Activated T-helper 2 cell treated with anti-CD3 and anti-CD28 coated beads, Interferon-gamma antibody, Interleukin-2, Interleukin-4, amounts not matched to agents 10 μg/mL and 5 μg/mL and 100 μg/mL, durations not matched to agents 14 hours and 24 hours and 36 hours (primary cell): Measurements from ENCODE around the gene UQCR10. TPM values are rescaled to one million over a fixed set of nuclear protein-coding genes. Genes with fewer than 3 reads are reported as not detected.
"Not testable (repeated sequence)": the region's sequence is repeated elsewhere in the genome, so short reads cannot be mapped to it uniquely, and the experiment has no call there.

Experiments used
- DNase-seq: peaks from one replicate; pipeline ENCODE4 v3.0.0; 2021; ENCODE audit warnings: low spot score
- H3K27ac Mint-ChIP-seq: one replicate; pipeline ENCODE4 v1.8.0; 2021; ENCODE audit warnings: mixed read lengths
- H3K27me3 Mint-ChIP-seq: one replicate; pipeline ENCODE4 v1.8.0; 2021; ENCODE audit warnings: low read depth, mixed read lengths
- H3K36me3 Mint-ChIP-seq: one replicate; pipeline ENCODE4 v1.8.0; 2021; ENCODE audit warnings: low read depth, mixed read lengths
- H3K4me1 Mint-ChIP-seq: one replicate; pipeline ENCODE4 v1.8.0; 2021; ENCODE audit warnings: low read depth, mixed read lengths
- H3K4me3 Mint-ChIP-seq: one replicate; pipeline ENCODE4 v1.8.0; 2021; ENCODE audit warnings: low read depth, mild to moderate bottlenecking, moderate library complexity, mixed read lengths
- H3K9me3 Mint-ChIP-seq: one replicate; pipeline ENCODE4 v1.8.0; 2021; ENCODE audit warnings: mixed read lengths
- intact Hi-C: fragments of 100-400 bp; cut with micrococcal nuclease; formaldehyde crosslinking; loops from one replicate; pipeline ENCODE4 v1.15.1; 2023
- total RNA-seq: library from RNA; stranded (reverse); gene quantifications from 2 replicates; pipeline ENCODE4 v1.2.3, GENCODE V29; 2022

UQCR10 gene
- total RNA-seq, 1 donor from 2014 or later: 92.4 TPM

GRCh38 chr22:29741926-29742325 is 25.2 kb upstream of the UQCR10 start:
- no peaks in the 10 kb centered on the region for H3K9me3 Mint-ChIP-seq
- no peak for DNase-seq
- H3K27ac Mint-ChIP-seq: no peak overlapping the region
- H3K27me3 Mint-ChIP-seq: no peaks in the 10 kb centered on the region
- intact Hi-C loops: no loop called here
- H3K36me3 Mint-ChIP-seq: peaks cover 11% of the 10 kb centered on the region
- H3K4me3 Mint-ChIP-seq: no peak overlapping the region
- H3K4me1 Mint-ChIP-seq: no peaks in the 10 kb centered on the region

- intact Hi-C loops: no loop called here
- no peak for DNase-seq
- Mint-ChIP-seq H3K27me3 (no peaks in the 10 kb centered on the region), H3K4me3 (no peak overlapping the region), H3K27ac (no peak overlapping the region), H3K4me1 (no peaks in the 10 kb centered on the region), H3K9me3 (no peaks in the 10 kb centered on the region), H3K36me3 (peaks cover 12% of the 10 kb centered on the region)
Measured at GRCh38 chr22:29742326-29742725, 24.8 kb upstream of the UQCR10 start.

- Mint-ChIP-seq H3K36me3 (peaks cover 20% of the 10 kb centered on the region), H3K27ac (no peak overlapping the region), H3K9me3 (no peaks in the 10 kb centered on the region), H3K27me3 (no peaks in the 10 kb centered on the region), H3K4me3 (no peak overlapping the region), H3K4me1 (no peaks in the 10 kb centered on the region)
- no peak for DNase-seq
- intact Hi-C loops: no loop called here
Measured at GRCh38 chr22:29744902-29745301, 22.3 kb upstream of the UQCR10 start.

- Mint-ChIP-seq H3K4me3 (no peak overlapping the region), H3K27ac (peak overlapping the region; percentile 47), H3K36me3 (peaks cover 23% of the 10 kb centered on the region), H3K4me1 (peaks cover 14% of the 10 kb centered on the region), H3K9me3 (no peaks in the 10 kb centered on the region), H3K27me3 (no peaks in the 10 kb centered on the region)
- DNase-seq: no peak
- intact Hi-C loops: no loop called here
Measured at GRCh38 chr22:29747832-29748231, 19.3 kb upstream of the UQCR10 start.

GRCh38 chr22:29748248-29748893 is 18.8 kb upstream of the UQCR10 start:
- no peak for DNase-seq
- H3K27me3 Mint-ChIP-seq: no peaks in the 10 kb centered on the region
- peaks cover 14% of the 10 kb centered on the region for H3K4me1 Mint-ChIP-seq
- peak overlapping the region; percentile 47 for H3K27ac Mint-ChIP-seq
- intact Hi-C loops: no loop called here
- no peaks in the 10 kb centered on the region for H3K9me3 Mint-ChIP-seq
- no peak overlapping the region for H3K4me3 Mint-ChIP-seq
- H3K36me3 Mint-ChIP-seq: peaks cover 23% of the 10 kb centered on the region

GRCh38 chr22:29750029-29750428 is 17.1 kb upstream of the UQCR10 start:
- peak overlapping the region; percentile 72 for H3K27ac Mint-ChIP-seq
- no peak overlapping the region for H3K4me3 Mint-ChIP-seq
- H3K27me3 Mint-ChIP-seq: no peaks in the 10 kb centered on the region
- intact Hi-C loops: loop anchor here (5.0 kb wide), 1 partner anchor 48 kb away; no protein-coding TSS in a partner anchor
- DNase-seq: no peak
- H3K4me1 Mint-ChIP-seq: peaks cover 14% of the 10 kb centered on the region
- H3K9me3 Mint-ChIP-seq: no peaks in the 10 kb centered on the region
- H3K36me3 Mint-ChIP-seq: peaks cover 23% of the 10 kb centered on the region

- Mint-ChIP-seq H3K4me3 (no peak overlapping the region), H3K9me3 (no peaks in the 10 kb centered on the region), H3K27ac (peak overlapping the region; percentile 72), H3K4me1 (peaks cover 14% of the 10 kb centered on the region), H3K27me3 (no peaks in the 10 kb centered on the region), H3K36me3 (peaks cover 20% of the 10 kb centered on the region)
- intact Hi-C loops: loop anchor here (5.0 kb wide), 1 partner anchor 49 kb away; no protein-coding TSS in a partner anchor
- DNase-seq: no peak
Measured at GRCh38 chr22:29750559-29751538, 16.3 kb upstream of the UQCR10 start.

- no peak for DNase-seq
- peaks cover 14% of the 10 kb centered on the region for H3K4me1 Mint-ChIP-seq
Measured at GRCh38 chr22:29751669-29752068, 15.5 kb upstream of the UQCR10 start.

GRCh38 chr22:29753808-29754657 is 13.1 kb upstream of the UQCR10 start:
- intact Hi-C loops: loop anchor here (5.0 kb wide), 1 partner anchor 52 kb away; no protein-coding TSS in a partner anchor
- H3K9me3 Mint-ChIP-seq: no peaks in the 10 kb centered on the region
- H3K27me3 Mint-ChIP-seq: no peaks in the 10 kb centered on the region
- H3K36me3 Mint-ChIP-seq: peaks cover 11% of the 10 kb centered on the region
- H3K4me1 Mint-ChIP-seq: peaks cover 14% of the 10 kb centered on the region
- no peak overlapping the region for H3K4me3 Mint-ChIP-seq
- no peak for DNase-seq
- H3K27ac Mint-ChIP-seq: no peak overlapping the region

More at GRCh38 chr22:29751669-29752068, 15.5 kb upstream of the UQCR10 start:
- H3K4me3 Mint-ChIP-seq: no peak overlapping the region
- no peaks in the 10 kb centered on the region for H3K9me3 Mint-ChIP-seq
- intact Hi-C loops: loop anchor here (5.0 kb wide), 1 partner anchor 49 kb away; no protein-coding TSS in a partner anchor
- peaks cover 20% of the 10 kb centered on the region for H3K36me3 Mint-ChIP-seq
- H3K27me3 Mint-ChIP-seq: no peaks in the 10 kb centered on the region
- peak overlapping the region; percentile 46 for H3K27ac Mint-ChIP-seq

GRCh38 chr22:29754658-29755395 is 12.3 kb upstream of the UQCR10 start:
- Mint-ChIP-seq H3K4me1 (peaks cover 14% of the 10 kb centered on the region), H3K36me3 (peaks cover 11% of the 10 kb centered on the region)
- not testable (repeated sequence) for DNase-seq, H3K27ac Mint-ChIP-seq, H3K27me3 Mint-ChIP-seq, H3K9me3 Mint-ChIP-seq, H3K4me3 Mint-ChIP-seq
- intact Hi-C loops: loop anchor here (5.0 kb wide), 1 partner anchor 53 kb away; no protein-coding TSS in a partner anchor

GRCh38 chr22:29755889-29756288 is 11.3 kb upstream of the UQCR10 start:
- H3K4me1 Mint-ChIP-seq: peaks cover 7% of the 10 kb centered on the region
- H3K4me3 Mint-ChIP-seq: no peak overlapping the region
- no peaks in the 10 kb centered on the region for H3K9me3 Mint-ChIP-seq
- H3K27ac Mint-ChIP-seq: no peak overlapping the region
- no peaks in the 10 kb centered on the region for H3K27me3 Mint-ChIP-seq
- intact Hi-C loops: no loop called here
- no peak for DNase-seq
- peaks cover 2% of the 10 kb centered on the region for H3K36me3 Mint-ChIP-seq

GRCh38 chr22:29756341-29756740 is 10.8 kb upstream of the UQCR10 start:
- Mint-ChIP-seq H3K36me3 (no peaks in the 10 kb centered on the region), H3K9me3 (no peaks in the 10 kb centered on the region), H3K27ac (no peak overlapping the region), H3K27me3 (no peaks in the 10 kb centered on the region), H3K4me1 (peaks cover 3% of the 10 kb centered on the region), H3K4me3 (no peak overlapping the region)
- intact Hi-C loops: no loop called here
- no peak for DNase-seq
